Activated gamma-delta T cell treated with Interleukin-2 at 50 U/mL for 16 hours (primary cell): ENCODE measurements around the gene AMZ1.
"Not testable (repeated sequence)": the region's sequence is repeated elsewhere in the genome, so short reads cannot be mapped to it uniquely, and the experiment has no call there.

Source experiments
- DNase-seq: peaks from one replicate; pipeline ENCODE4 v3.0.0-alpha.2; 2020

AMZ1 gene

DNA sequence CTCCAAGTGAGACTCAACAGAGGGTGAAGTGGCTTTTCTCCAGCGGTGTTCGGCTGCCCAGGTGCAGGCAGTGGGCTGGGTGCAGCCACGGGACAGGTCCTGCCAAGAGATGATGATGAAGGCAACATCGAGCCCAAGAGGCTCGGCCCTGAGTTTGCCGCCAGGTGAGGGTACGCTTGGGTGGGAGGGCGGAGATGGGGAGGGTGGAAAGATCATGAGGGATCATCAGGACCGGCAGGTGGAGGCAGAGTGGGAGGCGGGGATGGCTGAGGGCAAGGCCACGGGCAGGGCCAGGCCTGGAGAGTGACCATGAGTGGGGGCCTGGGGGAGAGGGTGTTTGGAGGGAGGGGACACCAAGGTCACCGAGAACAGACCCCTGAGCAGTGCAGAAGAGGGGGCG is 17.8 kb upstream of the AMZ1 start:
- DNase-seq = no peak

DNA sequence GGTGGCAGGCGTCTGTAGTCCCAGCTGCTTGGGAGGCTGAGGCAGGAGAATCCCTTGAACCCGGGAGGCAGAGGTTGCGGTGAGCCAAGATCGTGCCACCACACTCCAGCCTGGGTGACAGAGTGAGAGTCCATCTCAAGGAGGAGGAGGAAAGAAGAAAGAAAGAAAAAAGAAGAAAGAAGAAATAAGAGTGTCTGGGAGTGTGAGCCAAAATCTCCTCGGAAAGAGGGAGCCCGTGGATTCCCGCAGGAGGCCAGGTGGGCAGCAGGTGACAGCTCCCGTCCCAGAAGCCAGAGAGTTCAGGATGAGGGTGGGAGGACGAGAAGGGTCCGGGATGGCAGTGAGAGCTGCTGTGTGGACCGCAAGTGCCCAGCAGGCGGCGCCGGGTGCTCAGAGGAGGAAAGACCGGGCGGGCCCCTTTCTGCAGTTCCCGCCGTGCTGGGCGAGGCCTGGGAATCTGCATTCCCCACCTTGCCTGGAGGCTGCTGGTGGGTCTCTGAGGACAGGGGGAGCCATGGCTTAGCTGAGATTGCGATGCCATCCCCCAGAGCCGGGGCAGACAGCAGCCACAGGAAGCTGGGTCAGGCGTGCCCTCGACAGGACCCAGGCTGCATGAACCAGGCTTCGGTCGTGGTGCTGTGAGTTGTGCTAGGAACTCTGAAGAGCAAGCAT is 17.1 kb upstream of the AMZ1 start:
- DNase-seq = peak; percentile 67

DNA sequence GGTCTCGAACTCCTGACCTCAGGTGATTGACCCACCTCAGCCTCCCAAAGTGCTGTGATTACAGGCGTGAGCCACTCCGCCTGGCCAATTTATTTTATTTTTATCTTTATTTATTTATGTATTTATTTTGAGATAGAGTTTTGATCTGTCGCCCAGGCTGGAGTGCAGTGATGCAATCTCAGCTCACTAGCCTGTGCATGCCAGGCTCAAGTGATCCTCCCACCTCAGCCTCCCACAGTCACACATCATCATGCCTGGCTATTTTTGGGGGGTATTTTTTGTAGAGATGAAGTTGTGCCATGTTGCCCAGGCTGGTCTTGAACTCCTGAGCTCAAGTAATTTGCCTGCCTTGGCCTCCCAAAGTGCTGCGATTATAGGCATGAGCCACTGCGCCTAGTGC is 14.8 kb upstream of the AMZ1 start:
- not testable (repeated sequence) for DNase-seq

- no peak for DNase-seq
Measured at GRCh38 chr7:2673934-2674333, 14.1 kb upstream of the AMZ1 start.

- no peak for DNase-seq
Measured at GRCh38 chr7:2675256-2675764, 12.7 kb upstream of the AMZ1 start.

DNA sequence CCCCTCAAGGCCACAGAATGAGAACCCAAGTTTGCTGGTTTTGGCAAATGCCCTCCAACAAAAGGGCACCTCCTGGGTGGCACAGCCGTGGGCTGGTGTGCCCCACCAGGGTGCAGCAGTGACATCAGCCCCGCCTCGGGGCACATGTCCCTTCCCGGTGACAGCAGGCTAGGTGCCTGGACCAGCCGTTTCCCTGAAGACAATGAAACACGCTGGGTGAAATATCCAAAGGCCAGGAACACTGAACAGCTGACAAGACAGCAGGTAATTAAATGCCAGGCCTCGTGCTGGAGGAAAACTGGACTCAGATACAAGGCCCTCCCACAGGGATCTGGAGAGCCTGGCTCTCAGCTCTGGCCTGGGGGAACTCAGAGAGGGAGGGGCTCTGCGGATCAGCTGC is 11.4 kb upstream of the AMZ1 start:
- DNase-seq = not testable (repeated sequence)

- not testable (repeated sequence) for DNase-seq
Measured at GRCh38 chr7:2678454-2678853, 9.5 kb upstream of the AMZ1 start.

DNA sequence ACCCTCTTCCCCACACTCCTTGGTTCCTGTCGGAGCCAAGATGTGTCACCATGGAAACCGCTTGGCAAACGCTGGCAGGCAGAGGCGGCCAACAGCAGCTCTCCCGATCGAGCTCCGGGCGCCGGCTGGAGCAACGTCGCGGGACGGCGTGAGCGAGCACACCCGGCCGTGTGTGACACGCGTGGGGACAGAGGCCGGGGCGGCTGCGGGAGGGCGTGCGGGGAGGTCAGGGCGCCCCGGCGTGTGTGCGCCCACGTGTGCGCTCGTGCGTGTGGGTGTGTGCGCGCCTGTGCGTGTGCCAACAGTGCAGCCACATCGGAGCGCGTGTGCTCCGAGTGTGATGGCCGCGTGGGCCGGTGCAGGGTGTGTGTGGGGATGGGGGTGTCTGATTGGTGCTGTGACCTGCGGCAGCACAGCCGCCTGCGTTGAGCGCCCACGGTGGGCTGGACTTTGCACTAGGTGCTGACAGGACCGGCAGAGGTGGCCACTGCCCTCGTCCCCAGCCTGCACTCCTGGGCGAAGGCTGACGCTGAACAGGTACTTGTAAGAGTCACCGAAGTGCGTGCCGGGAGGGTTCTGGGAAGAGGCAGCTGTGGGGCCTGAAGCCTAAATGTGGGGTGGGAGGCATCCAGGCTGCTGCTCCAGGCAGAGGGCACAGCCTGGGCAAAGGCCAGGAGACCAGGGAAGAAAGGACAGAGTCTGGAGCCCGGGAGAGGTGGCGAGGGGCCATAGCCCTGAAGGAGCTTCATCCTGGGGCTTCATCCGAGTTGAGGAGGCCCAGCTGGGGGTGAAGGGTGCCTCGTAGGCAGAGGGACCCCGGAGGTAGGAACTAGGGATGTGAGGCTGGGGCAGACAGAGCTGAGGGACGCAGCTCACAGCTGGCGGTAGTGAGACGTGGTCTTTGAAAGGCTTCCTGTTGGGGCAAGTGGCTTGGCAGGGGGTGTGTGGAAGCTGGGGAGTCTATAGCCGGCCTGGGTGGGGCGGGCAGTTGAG is 8.6 kb upstream of the AMZ1 start:
- DNase-seq = not testable (repeated sequence)

GRCh38 chr7:2680256-2680655 is 7.7 kb upstream of the AMZ1 start:
- no peak for DNase-seq

DNA sequence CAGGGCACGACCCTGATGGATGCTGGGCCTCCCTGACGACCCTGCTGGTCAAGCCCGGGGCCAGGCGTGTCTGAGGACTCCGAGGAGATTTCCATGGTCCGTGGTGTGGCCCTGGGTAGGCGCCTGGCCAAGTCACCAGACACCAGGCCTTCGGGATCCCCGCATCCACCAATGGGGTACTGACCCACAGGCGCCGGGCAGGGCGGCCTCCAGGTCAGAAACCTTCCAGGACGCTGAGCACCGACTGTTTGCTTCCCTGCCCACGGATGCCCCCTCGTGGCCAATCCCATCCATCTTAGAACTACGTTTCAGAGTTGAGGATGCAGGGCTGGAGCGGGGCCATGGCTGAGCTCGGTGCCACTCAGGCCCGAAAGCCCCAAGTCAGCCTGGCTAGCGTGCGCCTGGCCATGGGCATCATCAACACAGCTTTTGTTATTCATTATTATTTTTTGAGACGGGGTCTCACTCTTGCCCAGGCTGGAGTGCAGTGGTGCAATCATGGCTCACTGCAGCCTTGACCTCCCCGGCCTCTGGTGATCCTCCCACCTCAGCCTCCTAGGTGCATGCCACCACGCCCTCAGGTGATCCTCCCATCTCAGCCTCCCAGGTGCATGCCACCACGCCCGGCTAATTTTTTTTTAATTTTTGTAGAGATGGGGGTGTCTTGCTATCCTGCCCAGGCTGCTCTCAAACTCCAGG is 7.1 kb upstream of the AMZ1 start:
- DNase-seq = peak; percentile 46

GRCh38 chr7:2681929-2682799 is 5.8 kb upstream of the AMZ1 start:
- DNase-seq = no peak

- no peak for DNase-seq
Measured at GRCh38 chr7:2684501-2684900, 3.5 kb upstream of the AMZ1 start.

DNA sequence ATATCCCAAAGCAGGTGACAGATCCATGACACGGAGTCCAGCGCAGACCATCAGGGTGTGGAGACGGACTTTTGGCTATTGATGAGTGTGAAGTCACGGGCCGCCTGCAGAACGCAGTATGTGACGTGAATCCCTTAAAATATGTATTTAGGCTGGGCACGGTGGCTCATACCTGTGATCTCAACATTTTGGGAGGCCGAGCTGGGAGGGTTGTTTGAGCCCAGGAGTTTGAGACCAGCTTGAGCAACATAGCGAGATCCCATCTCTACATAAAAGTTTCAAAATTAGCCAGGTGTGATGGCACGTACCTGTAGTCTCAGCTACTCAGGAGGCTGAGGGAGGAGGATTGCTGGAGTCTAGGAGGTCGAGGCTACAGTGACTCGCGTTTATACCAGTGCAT is 1.9 kb upstream of the AMZ1 start:
- DNase-seq = no peak

DNA sequence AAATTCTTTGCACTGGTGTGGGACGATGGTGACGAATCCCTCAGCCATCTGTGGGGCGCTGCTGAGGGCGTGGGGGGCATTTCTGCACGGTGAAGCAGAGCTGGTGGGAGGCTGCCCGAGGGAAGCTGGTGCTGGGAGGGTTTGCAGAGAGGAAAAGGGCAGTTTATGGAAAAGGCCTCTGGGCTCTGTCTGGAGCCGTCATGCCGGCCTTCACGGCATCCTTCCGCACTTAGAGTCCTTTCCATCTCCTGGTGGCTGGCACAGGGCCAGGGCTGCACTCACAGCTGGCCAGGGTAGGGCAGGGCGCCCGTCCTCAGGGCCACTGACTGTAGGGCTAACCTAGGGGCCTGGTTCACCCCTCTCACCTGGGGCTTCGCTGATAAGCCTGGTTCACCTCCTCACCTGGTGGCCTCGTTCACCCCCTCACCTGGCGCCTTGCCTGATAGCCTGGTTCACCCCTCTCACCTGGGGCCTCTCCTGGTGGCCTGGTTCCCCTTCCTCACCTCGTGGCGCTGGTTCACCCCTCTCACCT is 598 bp upstream of the AMZ1 start:
- no peak for DNase-seq

GRCh38 chr7:2688409-2689342 is 674 bp downstream of the AMZ1 start:
- DNase-seq = no peak

DNA sequence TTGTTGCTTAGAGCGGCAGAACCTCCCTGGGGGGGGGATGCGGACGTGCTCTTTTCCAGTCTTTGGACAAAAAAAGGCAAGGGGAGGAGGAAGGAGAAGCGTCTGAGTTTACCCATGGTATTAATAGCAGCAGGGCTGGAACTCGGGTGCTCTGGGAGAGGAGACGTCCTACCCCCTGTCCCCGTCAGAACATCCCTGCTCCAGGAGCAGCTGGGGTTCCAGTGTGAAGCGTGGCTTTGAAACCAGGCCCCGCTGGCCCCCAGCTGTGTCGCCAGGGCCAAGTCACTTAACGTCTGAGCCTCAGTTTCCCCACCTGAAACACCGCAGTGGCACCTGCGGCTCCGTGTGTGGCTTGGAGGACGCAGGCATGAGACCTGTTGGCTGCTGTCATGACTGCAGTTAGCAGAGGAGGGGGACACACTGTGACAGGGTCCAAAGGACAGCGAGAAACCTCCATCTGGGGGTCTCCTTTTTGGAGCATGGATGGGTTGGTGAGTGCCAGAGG is 1.4 kb downstream of the AMZ1 start:
- DNase-seq = no peak

GRCh38 chr7:2689951-2690705 is 2.1 kb downstream of the AMZ1 start:
- DNase-seq = no peak

- no peak for DNase-seq
Measured at GRCh38 chr7:2691011-2691707, 3.2 kb downstream of the AMZ1 start.

DNA sequence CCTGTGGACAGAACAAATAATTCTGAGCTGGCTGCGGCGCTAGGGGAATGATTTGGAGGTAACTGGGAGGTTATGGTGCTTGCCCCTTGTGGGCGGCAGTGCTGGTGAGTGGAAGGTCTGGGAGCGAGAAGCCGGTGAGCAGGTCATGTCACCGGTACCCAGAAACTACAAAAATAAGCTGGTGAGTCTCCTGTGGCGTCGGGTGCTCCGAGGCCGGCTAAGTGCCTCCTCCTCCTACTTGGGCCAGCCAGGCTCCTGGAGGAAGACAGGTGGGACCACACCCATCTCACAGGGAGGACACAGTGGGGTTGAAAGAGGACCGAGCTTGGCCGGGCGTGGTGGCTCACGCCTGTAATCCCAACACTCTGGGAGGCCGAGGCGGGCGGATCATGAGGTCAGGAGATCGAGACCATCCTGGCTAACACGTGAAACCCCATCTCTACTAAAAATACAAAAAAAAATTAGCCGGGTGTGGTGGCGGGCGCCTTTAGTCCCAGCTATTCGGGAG is 4.0 kb downstream of the AMZ1 start:
- DNase-seq = not testable (repeated sequence)
